ENCODE measurements around the gene TMEM11.

TMEM11 gene
- long read RNA-seq, transcript TMEM11-202 (3 exons, 1,246 nt), result minor isoform, 29 of 94 reads
- long read RNA-seq, transcript TMEM11-201 (2 exons, 2,095 nt), result major isoform, 61 of 94 reads
- long read RNA-seq, partial matches to known transcripts, result 1 of 94 reads
- long read RNA-seq, other reads (novel, unspliced or antisense), result 2 of 94 reads

GRCh38 chr17:21214015-21214776, at the start of gene TMEM11:
Gene TMEM11, minus strand, starts transcription at chr17:21214161. Its CDS starts 9 bp downstream, at chr17:21214152.
- TF ChIP-seq GABPA (IDR thresholded peaks at IDR 0.05; ENCODE audit: low read depth), result peak; percentile 73
- TF ChIP-seq SPI1 (IDR thresholded peaks at IDR 0.05; ENCODE audit: borderline replicate concordance, low read depth), result 0 out of 2 replicates have a peak, but pooled peaks have one; percentile 45
- no peak for TF ChIP-seq CTCF (IDR thresholded peaks at IDR 0.05; ENCODE audit: insufficient read depth, low read length)
- peak; percentile 1 for TF ChIP-seq POLR2AphosphoS5 (IDR thresholded peaks at IDR 0.05; ENCODE audit: low read depth)
- TF ChIP-seq REST (IDR thresholded peaks at IDR 0.05; ENCODE audit: insufficient replicate concordance, low read depth), result peak; percentile 59
- Histone ChIP-seq H3K4me3 (replicated peaks; ENCODE audit: insufficient read depth, low read length) (peak within 1 kb of the TSS; percentile 87), H3K27ac (replicated peaks) (peak within 1 kb of the TSS; percentile 99), H3K27me3 (ENCODE audit: insufficient read depth, poor library complexity, severe bottlenecking) (no peaks in the 10 kb centered on the region)
- DNase-seq (ENCODE audit: low read depth in 1 of 2, low spot score in 1 of 2), result peak; percentile 90 to 96

DNA sequence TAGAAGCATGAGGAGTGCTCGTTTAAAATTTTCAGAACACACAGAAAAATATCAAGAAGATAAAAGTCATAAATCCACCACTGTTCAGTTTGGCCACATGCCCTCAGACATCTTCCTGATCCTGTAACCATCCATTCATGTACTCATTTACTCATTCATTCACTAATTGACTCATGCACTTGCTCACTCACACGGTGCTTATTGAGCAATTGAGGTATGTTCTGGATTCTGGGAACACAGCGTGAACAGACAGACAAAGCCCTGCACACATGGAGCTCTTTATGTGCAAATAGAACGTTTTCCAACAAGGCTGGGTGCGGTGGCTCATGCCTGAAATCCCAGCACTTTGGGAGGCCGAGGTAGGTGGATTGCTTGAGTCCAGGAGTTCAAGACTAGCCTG, 49.4 kb upstream of the TMEM11 start:
- Histone ChIP-seq H3K27ac (replicated peaks) (no peak overlapping the region), H3K4me3 (replicated peaks; ENCODE audit: insufficient read depth, low read length) (no peak overlapping the region), H3K27me3 (ENCODE audit: insufficient read depth, poor library complexity, severe bottlenecking) (no peaks in the 10 kb centered on the region)
- TF ChIP-seq CTCF (IDR thresholded peaks at IDR 0.05; ENCODE audit: insufficient read depth, low read length) (no peak), SPI1 (IDR thresholded peaks at IDR 0.05; ENCODE audit: borderline replicate concordance, low read depth) (no peak), POLR2AphosphoS5 (IDR thresholded peaks at IDR 0.05; ENCODE audit: low read depth) (no peak), REST (IDR thresholded peaks at IDR 0.05; ENCODE audit: insufficient replicate concordance, low read depth) (no peak), GABPA (IDR thresholded peaks at IDR 0.05; ENCODE audit: low read depth) (no peak)
- DNase-seq (ENCODE audit: low read depth in 1 of 2, low spot score in 1 of 2), result no peak

DNA sequence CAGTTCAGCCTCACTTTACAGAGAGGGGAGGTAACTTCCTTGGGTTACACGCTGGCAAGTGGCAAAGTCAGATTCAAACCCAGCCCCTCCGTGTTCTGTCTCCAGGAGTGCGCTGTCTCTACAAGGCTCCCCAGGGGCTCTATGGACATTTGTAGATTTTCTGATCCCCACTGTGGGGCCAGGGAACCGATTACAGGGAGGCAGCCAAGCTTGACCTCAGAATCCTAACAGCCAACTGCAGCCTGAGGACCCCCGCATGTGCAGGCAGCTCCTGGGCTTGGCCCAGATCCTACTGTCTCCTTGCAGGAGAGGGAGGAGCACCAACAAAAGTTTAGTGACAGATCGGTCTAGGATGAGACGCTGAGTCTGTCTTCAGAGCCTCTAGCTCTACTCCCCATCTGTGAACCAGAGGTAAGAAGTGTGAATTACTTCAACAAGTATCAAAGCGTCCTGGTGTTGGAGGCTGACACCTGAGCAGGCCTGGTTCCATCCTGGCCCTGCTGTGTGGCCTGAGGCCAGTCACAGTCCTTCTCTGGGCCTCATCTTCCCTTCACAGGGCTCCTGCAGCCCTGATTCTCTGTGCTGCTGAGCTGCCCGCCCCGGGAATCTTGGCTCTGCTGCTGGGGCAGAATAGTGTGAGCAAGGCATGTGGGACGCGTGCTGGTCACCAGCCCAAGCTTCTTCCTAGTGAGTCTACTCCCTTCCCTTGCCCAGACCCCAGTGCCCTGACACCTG, 48.5 kb upstream of the TMEM11 start:
- no peak overlapping the region for H3K27ac ChIP-seq (replicated peaks)
- H3K4me3 ChIP-seq (replicated peaks; ENCODE audit: insufficient read depth, low read length), result no peak overlapping the region
- H3K27me3 ChIP-seq (ENCODE audit: insufficient read depth, poor library complexity, severe bottlenecking), result no peaks in the 10 kb centered on the region
- TF ChIP-seq SPI1 (IDR thresholded peaks at IDR 0.05; ENCODE audit: borderline replicate concordance, low read depth) (no peak), REST (IDR thresholded peaks at IDR 0.05; ENCODE audit: insufficient replicate concordance, low read depth) (no peak), POLR2AphosphoS5 (IDR thresholded peaks at IDR 0.05; ENCODE audit: low read depth) (no peak), CTCF (IDR thresholded peaks at IDR 0.05; ENCODE audit: insufficient read depth, low read length) (no peak), GABPA (IDR thresholded peaks at IDR 0.05; ENCODE audit: low read depth) (no peak)
- DNase-seq (ENCODE audit: low read depth in 1 of 2, low spot score in 1 of 2), result no peak
